Astrocyte (in vitro differentiated cells and primary cell): ENCODE measurements around the gene NR6A1.

Source experiments
- EZH2 ChIP-seq: IDR thresholded peaks from 2 replicates; pipeline ENCODE4 v1.6.1; 2012; ENCODE audit warnings: mild to moderate bottlenecking, low read length, inconsistent platforms; ENCODE audit not compliant: insufficient read depth
- TF ChIP-seq, protein P1 (sequence below): IDR thresholded peaks from 2 replicates; pipeline ENCODE4 v1.5.1; 2011; ENCODE audit warnings: low read depth, mild to moderate bottlenecking, inconsistent platforms, low read length, moderate library complexity; ENCODE audit not compliant: insufficient read depth

DNA sequence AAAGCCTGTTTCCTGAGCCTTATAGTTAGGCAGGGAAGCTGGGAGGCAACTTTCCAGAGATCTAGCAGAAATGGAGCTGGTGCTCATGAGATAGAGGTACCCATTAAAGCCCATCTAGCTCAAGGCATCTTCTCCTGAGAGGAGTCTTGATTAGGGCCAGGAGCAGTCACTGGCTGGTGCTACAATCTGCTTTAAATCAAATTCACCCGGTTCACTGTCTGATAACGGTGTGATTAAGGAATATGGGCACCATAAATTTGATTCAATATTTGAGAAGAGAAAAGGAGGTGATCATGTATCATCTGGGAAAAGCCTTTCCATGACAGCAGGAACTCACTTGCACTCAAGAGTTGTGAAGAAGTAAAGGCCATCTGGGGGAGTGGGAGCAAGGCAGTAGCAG lies 240.0 kb downstream of the NR6A1 start:
- TF ChIP-seq, protein P1, sequence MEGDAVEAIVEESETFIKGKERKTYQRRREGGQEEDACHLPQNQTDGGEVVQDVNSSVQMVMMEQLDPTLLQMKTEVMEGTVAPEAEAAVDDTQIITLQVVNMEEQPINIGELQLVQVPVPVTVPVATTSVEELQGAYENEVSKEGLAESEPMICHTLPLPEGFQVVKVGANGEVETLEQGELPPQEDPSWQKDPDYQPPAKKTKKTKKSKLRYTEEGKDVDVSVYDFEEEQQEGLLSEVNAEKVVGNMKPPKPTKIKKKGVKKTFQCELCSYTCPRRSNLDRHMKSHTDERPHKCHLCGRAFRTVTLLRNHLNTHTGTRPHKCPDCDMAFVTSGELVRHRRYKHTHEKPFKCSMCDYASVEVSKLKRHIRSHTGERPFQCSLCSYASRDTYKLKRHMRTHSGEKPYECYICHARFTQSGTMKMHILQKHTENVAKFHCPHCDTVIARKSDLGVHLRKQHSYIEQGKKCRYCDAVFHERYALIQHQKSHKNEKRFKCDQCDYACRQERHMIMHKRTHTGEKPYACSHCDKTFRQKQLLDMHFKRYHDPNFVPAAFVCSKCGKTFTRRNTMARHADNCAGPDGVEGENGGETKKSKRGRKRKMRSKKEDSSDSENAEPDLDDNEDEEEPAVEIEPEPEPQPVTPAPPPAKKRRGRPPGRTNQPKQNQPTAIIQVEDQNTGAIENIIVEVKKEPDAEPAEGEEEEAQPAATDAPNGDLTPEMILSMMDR = no peak
- no peak for TF ChIP-seq EZH2
